Naive B cell (primary cell): ENCODE data around the gene SDC3. TPM values are rescaled to one million over a fixed set of nuclear protein-coding genes. Genes with fewer than 3 reads are reported as not detected.

Source experiments
- ATAC-seq, 2 donors: fragments of 150-1000 bp; cut with Tn5 transposase; 2 replicates each; pipeline ENCODE4 v1.10.0; 2021; ENCODE audit warnings: low read depth in 2 of 2, mild to moderate bottlenecking in 2 of 2, moderate library complexity in 2 of 2
- DNase-seq: peaks from one replicate; pipeline ENCODE4 v3.0.0; 2022
- H3K27ac Mint-ChIP-seq, 6 donors: one replicate each; pipeline ENCODE4 v1.8.0; 2020 to 2022; ENCODE audit warnings: mild to moderate bottlenecking in 6 of 6, mixed read lengths in 6 of 6, moderate library complexity in 5 of 6, inconsistent platforms in 2 of 6
- H3K27me3 Mint-ChIP-seq, 3 donors: one replicate each; pipeline ENCODE4 v1.8.0; 2021 to 2022; ENCODE audit warnings: mixed read lengths in 3 of 3, mild to moderate bottlenecking in 1 of 3
- H3K36me3 Mint-ChIP-seq, 2 donors: one replicate each; pipeline ENCODE4 v1.8.0; 2020 to 2022; ENCODE audit warnings: mixed read lengths in 2 of 2, inconsistent platforms in 1 of 2, mild to moderate bottlenecking in 1 of 2
- H3K4me1 Mint-ChIP-seq, 3 donors: one replicate each; pipeline ENCODE4 v1.8.0; 2020 to 2022; ENCODE audit warnings: mixed read lengths in 3 of 3, inconsistent platforms in 1 of 3, mild to moderate bottlenecking in 1 of 3, moderate library complexity in 1 of 3
- H3K4me3 Mint-ChIP-seq, 8 donors: one replicate each; pipeline ENCODE4 v1.8.0; 2020 to 2022; ENCODE audit warnings: mild to moderate bottlenecking in 8 of 8, mixed read lengths in 8 of 8, moderate library complexity in 8 of 8, inconsistent platforms in 2 of 8
- H3K9me3 Mint-ChIP-seq, 7 donors: one replicate each; pipeline ENCODE4 v1.8.0; 2020 to 2022; ENCODE audit warnings: mixed read lengths in 7 of 7, mild to moderate bottlenecking in 5 of 7, inconsistent platforms in 2 of 7, moderate library complexity in 1 of 7
- polyA plus RNA-seq, 6 donors: library from polyadenylated mRNA; unstranded; fragments of 300-500 nt; fragmentation: Illumina TruSeq; gene quantifications; one replicate each; pipeline ENCODE4 v1.2.3, GENCODE V29; 2021; ENCODE audit warnings: low read depth in 6 of 6

The SDC3 gene
- polyA plus RNA-seq, 6 donors from 2014 or later, result 0.04 TPM; not detected in 5

GRCh38 chr1:30906631-30907441 lies 1.7 kb downstream of the SDC3 start:
- no peak for DNase-seq
- peaks cover 18 to 81% (median 72%) of the 10 kb centered on the region in 3 donors for H3K27me3 Mint-ChIP-seq
- no peak for ATAC-seq
- H3K9me3 Mint-ChIP-seq, result peaks cover 0 to 2% (median 0%) of the 10 kb centered on the region in 7 donors
- no peaks in the 10 kb centered on the region for H3K36me3 Mint-ChIP-seq
- peak overlapping the region in 2 of 6 donors; percentile 23 to 93 for H3K27ac Mint-ChIP-seq
- H3K4me3 Mint-ChIP-seq, result peak overlapping the region; percentile 73 to 91 (median 86)
- peaks cover 27 to 34% (median 33%) of the 10 kb centered on the region in 3 donors for H3K4me1 Mint-ChIP-seq

DNA sequence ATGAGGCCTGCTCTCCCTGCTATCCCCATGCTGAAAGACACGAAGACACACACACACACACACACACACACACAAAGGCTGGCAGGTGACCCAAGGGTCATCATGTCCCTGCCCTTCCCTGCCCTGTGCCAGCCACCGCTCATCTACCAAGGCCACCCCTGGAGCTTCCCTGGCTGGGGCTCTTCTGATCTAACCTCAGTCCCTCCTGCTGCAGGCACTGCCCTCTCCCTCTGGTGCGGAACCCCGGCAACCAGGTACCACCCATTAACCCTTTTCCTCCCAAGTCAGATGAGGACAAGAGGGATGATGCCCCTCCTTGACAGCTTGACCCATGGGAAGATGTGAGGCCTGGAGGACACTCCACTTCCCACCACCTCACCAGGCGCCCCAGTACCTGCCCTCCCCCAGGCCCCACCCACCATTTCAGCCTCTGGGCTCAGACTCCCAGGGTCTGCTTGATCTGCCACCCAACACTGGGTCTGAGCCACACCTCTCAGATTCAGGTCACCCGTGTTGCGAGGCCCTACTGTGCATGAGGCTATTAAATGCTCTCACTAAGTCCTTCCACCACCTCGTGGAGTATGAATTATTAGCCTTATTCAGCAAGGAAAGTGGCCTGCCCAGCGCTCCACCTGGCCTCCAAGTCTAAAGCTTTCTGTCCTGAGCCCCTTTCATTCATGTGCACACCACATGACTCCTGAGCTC lies 2.5 kb downstream of the SDC3 start:
- peaks cover 27 to 30% (median 28%) of the 10 kb centered on the region in 3 donors for H3K4me1 Mint-ChIP-seq
- peak overlapping the region in 1 of 6 donors; percentile 93 for H3K27ac Mint-ChIP-seq
- peaks cover 18 to 73% (median 68%) of the 10 kb centered on the region in 3 donors for H3K27me3 Mint-ChIP-seq
- DNase-seq (no peak), ATAC-seq (no peak)
- H3K9me3 Mint-ChIP-seq, result peaks cover 0 to 2% (median 0%) of the 10 kb centered on the region in 7 donors
- peak overlapping the region in 2 of 8 donors; percentile 13 to 39 for H3K4me3 Mint-ChIP-seq
- H3K36me3 Mint-ChIP-seq, result no peaks in the 10 kb centered on the region

- H3K4me3 Mint-ChIP-seq, result peak overlapping the region in 1 of 8 donors; percentile 39
- H3K4me1 Mint-ChIP-seq, result peaks cover 22 to 24% (median 24%) of the 10 kb centered on the region in 3 donors
- no peaks in the 10 kb centered on the region for H3K36me3 Mint-ChIP-seq
- DNase-seq (no peak), ATAC-seq (no peak)
- H3K9me3 Mint-ChIP-seq, result peaks cover 0 to 2% (median 0%) of the 10 kb centered on the region in 7 donors
- H3K27ac Mint-ChIP-seq, result no peak overlapping the region
- H3K27me3 Mint-ChIP-seq, result peaks cover 18 to 68% (median 61%) of the 10 kb centered on the region in 3 donors
Observed at GRCh38 chr1:30905403-30905802, 3.2 kb downstream of the SDC3 start.

GRCh38 chr1:30904962-30905335 lies 3.6 kb downstream of the SDC3 start:
- H3K4me3 Mint-ChIP-seq, result no peak overlapping the region
- peak overlapping the region in 1 of 6 donors; percentile 25 for H3K27ac Mint-ChIP-seq
- peaks cover 0 to 2% (median 0%) of the 10 kb centered on the region in 7 donors for H3K9me3 Mint-ChIP-seq
- ATAC-seq, result no peak
- H3K4me1 Mint-ChIP-seq, result peaks cover 17 to 21% (median 19%) of the 10 kb centered on the region in 3 donors
- H3K36me3 Mint-ChIP-seq, result no peaks in the 10 kb centered on the region
- peaks cover 18 to 67% (median 57%) of the 10 kb centered on the region in 3 donors for H3K27me3 Mint-ChIP-seq
- no peak for DNase-seq

- Mint-ChIP-seq H3K27ac (peak overlapping the region in 2 of 6 donors; percentile 8 to 25), H3K36me3 (no peaks in the 10 kb centered on the region), H3K4me1 (peaks cover 12 to 19% (median 14%) of the 10 kb centered on the region in 3 donors), H3K27me3 (peaks cover 12 to 67% (median 56%) of the 10 kb centered on the region in 3 donors), H3K4me3 (no peak overlapping the region), H3K9me3 (peaks cover 0 to 2% (median 0%) of the 10 kb centered on the region in 7 donors)
- DNase-seq (no peak), ATAC-seq (no peak)
Observed at GRCh38 chr1:30904191-30904961, 4.2 kb downstream of the SDC3 start.

DNA sequence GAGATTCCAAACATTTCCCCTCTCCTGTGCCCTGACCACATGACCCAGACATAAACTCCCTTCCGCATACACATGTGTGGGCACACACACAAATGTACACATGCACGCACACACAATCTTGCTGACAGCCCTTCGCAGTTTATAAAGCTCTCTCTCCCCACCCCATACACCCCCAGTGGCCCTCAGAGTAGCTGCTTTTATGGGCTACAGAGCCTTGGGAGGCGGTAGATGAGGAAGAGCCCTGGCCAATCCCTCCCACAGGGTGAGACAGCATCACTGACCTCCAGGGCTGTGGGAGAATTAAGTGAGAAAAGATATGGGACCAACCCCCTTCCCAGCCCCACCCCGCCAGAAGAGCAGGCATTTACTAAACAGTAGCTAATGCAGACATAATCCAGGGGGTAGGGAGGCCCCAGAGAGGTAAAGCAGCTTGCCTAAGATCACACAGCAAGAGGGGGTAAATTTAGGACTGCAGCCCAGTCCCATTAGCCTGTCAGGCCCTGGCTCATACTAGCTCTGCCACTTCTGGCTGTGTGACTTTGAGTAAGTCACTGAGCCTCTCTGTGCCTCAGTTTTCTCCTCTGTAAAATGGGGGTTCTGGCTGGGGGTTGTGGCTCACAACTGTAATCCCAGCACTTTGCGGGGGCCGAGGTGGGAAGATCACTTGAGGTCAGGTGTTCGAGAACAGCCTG lies 5.1 kb downstream of the SDC3 start:
- H3K27ac Mint-ChIP-seq, result peak overlapping the region in 1 of 6 donors; percentile 62
- H3K4me1 Mint-ChIP-seq, result peaks cover 7 to 16% (median 8%) of the 10 kb centered on the region in 3 donors

GRCh38 chr1:30902593-30903290 lies 5.8 kb downstream of the SDC3 start:
- Mint-ChIP-seq H3K9me3 (peaks cover 0 to 2% (median 0%) of the 10 kb centered on the region in 7 donors), H3K27me3 (peaks cover 12 to 59% (median 58%) of the 10 kb centered on the region in 3 donors), H3K4me1 (peaks cover 6 to 16% (median 7%) of the 10 kb centered on the region in 3 donors), H3K36me3 (no peaks in the 10 kb centered on the region), H3K4me3 (no peak overlapping the region), H3K27ac (no peak overlapping the region)
- ATAC-seq (no peak), DNase-seq (no peak)

More for the DNA sequence above, 5.1 kb downstream of the SDC3 start:
- DNase-seq, result no peak
- no peak overlapping the region for H3K4me3 Mint-ChIP-seq
- no peaks in the 10 kb centered on the region for H3K36me3 Mint-ChIP-seq
- peaks cover 0 to 2% (median 0%) of the 10 kb centered on the region in 7 donors for H3K9me3 Mint-ChIP-seq
- peaks cover 12 to 62% (median 52%) of the 10 kb centered on the region in 3 donors for H3K27me3 Mint-ChIP-seq
- ATAC-seq, result peak; percentile 16 to 22

GRCh38 chr1:30901798-30902581 lies 6.6 kb downstream of the SDC3 start:
- no peaks in the 10 kb centered on the region for H3K36me3 Mint-ChIP-seq
- no peak overlapping the region for H3K27ac Mint-ChIP-seq
- no peak overlapping the region for H3K4me3 Mint-ChIP-seq
- ATAC-seq, result no peak
- DNase-seq, result no peak
- peaks cover 0 to 10% (median 0%) of the 10 kb centered on the region in 3 donors for H3K4me1 Mint-ChIP-seq
- peaks cover 0 to 1% (median 0%) of the 10 kb centered on the region in 7 donors for H3K9me3 Mint-ChIP-seq
- peaks cover 5 to 54% (median 53%) of the 10 kb centered on the region in 3 donors for H3K27me3 Mint-ChIP-seq

DNA sequence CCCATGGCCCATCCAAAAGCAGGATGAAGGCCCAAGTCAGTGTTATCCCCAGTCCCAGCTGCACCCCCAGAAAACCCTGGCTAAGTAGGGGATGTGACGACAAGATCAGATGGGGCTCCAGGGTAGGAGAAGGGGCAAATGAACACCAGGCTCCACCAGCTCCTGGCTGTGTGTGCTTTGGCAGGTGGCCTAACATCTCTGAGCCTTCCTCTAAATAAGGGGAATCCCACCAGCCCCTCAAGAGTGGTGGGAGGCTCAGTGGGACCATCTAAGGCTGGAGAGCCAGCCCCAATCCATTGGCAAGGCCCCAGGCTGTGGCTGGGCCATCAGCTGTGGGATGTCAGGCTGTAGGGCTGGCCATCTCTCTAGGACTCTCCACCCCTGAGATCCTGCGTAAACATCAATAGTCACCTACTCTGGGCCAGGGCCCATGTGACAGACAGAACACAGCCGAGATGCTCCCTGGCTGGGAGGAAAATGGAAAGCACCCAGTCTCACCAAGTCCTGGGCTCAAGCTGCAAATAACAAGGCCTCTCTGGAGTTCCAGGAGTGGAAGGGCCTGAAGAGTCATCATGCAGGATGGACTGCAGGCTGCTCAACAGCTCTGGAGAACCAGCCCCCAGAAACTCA lies 7.5 kb downstream of the SDC3 start:
- no peak for DNase-seq
- H3K9me3 Mint-ChIP-seq, result peaks cover 0 to 1% (median 0%) of the 10 kb centered on the region in 7 donors
- H3K4me1 Mint-ChIP-seq, result peaks cover 0 to 10% (median 0%) of the 10 kb centered on the region in 3 donors
- no peak for ATAC-seq
- H3K27me3 Mint-ChIP-seq, result peaks cover 5 to 57% (median 53%) of the 10 kb centered on the region in 3 donors
- H3K36me3 Mint-ChIP-seq, result no peaks in the 10 kb centered on the region
- H3K27ac Mint-ChIP-seq, result peak overlapping the region in 1 of 6 donors; percentile 27
- no peak overlapping the region for H3K4me3 Mint-ChIP-seq

GRCh38 chr1:30900486-30900885 lies 8.1 kb downstream of the SDC3 start:
- Mint-ChIP-seq H3K36me3 (no peaks in the 10 kb centered on the region), H3K27me3 (peaks cover 5 to 57% (median 53%) of the 10 kb centered on the region in 3 donors), H3K9me3 (peaks cover 0 to 1% (median 0%) of the 10 kb centered on the region in 7 donors), H3K27ac (no peak overlapping the region), H3K4me3 (no peak overlapping the region), H3K4me1 (peaks cover 0 to 6% (median 0%) of the 10 kb centered on the region in 3 donors)
- ATAC-seq (no peak), DNase-seq (no peak)
